Activated T-cell treated with anti-CD3 and anti-CD28 coated beads, Interleukin-2, amount 50 U/mL, for 48 hours (primary cell): ENCODE data around the gene FBXW9.
"Not testable (repeated sequence)": the region's sequence is repeated elsewhere in the genome, so short reads cannot be mapped to it uniquely, and the experiment has no call there.

Source experiments
- DNase-seq, 2 experiments: peaks; one replicate each; pipeline ENCODE4 v3.0.0-alpha.2; 2020

Gene FBXW9

DNA sequence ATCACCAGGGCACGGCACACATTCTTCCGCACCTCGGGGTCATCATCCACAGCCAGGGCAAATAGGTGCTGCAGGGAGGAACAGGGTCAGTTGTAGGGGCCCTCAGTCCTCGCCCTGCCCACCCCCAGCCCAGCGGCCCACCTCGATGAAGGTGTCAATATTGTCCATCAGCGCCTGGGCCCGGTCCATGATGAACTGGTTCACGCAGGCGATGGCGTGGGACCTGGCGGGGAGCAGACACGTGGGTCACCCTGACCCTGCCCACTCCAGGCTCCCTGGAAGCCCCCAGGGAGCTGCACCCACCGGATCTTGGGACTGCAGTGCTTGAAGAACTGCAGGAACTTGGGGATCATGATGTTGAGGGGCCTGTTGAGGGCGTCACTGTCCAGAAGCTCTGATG is 18.7 kb upstream of the FBXW9 start:
- no peak for DNase-seq

DNA sequence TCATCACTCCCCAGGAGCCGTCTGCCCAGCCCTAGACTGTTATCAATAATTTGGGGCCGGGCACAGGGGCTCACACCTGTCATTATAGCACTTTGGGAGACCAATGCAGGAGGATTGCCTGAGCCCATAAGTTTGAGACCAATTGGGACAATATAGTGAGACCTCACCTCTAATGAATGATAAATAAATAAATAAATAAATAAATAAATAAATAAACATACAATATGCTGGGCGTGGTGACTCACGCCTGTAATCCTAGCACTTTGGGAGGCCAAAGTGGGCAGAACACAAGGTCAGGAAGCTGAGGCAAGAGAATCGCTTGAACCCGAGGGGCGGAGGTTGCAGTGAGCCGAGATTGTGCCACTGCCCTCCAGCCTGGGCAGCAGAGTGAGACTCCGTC is 16.9 kb upstream of the FBXW9 start:
- DNase-seq = not testable (repeated sequence)

DNA sequence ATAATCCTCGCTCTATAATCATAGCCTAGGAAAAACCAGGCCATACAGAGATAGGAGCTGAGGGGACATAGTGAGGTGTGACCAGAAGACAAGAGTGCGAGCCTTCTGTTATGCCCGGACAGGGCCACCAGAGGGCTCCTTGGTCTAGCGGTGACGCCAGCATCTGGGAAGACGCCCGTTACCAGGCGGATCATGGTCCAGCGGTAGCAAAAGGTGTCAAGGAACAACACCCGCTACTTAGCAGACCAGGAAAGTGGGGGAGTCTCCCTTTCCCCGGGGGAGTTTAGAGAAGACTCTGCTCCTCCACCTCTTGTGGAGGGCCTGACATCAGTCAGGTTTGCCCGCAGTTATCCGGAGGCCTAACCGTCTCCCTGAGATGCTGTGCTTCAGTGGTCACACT is 15.6 kb upstream of the FBXW9 start:
- DNase-seq = peak in 1 of 2 experiments; percentile 47

DNA sequence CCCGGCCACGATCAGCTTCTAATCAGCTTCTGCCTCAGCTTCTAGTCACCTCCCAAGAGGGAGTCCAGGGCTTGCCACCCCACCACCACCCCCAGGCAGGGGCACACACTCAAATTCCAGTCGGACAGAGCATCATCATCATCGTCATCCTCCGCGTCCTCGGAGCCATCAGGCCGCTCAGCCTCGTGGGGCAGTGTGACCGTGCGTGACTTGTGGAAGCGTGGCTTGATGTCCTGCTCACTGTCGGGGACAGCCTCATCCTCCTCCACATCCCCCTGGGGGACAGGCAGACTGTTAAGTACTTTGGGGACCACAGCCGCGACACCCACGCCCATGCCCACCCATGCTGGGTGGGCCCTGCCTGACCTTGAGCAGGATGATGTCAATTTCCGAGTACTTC is 14.8 kb upstream of the FBXW9 start:
- no peak for DNase-seq

DNA sequence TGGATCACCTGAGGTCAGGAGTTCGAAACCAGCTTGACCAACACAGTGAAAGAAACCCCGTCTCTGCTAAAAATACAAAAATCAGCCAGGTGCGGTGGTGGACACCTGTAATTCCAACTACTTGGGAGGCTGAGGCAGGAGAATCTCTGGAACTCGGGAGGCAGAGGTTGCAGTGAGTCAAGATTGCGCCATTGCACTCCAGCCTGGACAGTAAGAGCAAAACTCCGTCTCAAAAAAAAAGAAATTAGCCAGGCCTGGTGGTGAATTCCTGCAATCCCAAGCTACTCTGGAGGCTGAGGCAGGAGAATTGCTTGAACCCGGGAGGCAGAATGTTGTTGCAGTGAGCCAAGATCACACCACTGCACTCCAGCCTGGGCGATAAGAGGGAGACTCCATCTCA is 12.2 kb upstream of the FBXW9 start:
- DNase-seq = no peak

DNA sequence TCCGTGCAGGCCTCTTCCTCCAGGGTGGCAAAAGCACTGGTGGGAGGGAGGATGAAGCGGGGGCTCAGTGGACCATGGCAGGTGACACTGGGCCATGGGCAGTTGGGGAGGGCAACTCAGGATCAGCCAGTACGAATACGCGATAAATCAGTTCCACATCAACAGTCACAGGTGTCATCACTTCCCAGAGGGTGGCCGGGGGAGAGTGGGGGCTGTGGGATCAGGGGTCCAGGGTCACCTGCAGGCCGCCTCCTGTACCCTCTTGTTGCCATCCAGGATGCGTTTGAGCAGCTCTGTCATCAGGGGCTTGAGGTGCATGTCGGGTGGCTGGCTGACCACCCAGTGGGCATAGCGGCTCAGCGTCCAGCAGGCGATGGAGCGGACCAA is 9.9 kb upstream of the FBXW9 start:
- no peak for DNase-seq

DNA sequence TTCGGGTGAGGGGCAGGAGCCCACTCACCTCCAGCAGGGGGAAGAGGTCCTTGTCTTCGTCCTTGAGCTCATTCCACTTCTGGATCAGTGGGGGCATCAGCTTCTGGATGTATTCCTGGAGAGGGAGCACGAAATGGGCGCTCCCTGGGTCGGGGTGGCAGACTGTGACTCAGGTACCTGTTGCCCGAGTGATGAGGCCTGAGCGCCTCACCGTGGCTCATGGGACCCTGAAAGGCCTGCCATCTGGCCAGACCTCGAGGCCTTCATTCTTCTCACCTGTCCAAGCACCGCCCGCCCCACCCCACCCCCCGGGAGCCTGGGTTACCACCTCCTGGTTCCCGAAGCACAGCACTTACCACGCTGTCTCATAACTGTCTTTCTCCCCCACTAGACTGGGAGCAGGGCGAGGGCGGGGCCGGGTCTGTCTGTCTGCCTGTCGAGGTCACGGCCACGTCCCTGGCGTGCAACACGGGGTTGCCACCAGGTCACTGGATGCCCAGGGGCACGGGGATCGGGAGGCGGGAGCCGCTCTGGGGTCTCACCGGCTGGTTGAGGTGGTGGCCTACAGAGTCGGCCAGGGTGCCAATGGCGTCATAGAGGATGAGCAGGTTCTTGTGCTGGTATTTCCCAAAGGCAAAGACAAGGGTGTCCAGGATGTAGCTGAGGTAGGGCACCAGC is 9.4 kb upstream of the FBXW9 start:
- no peak for DNase-seq

DNA sequence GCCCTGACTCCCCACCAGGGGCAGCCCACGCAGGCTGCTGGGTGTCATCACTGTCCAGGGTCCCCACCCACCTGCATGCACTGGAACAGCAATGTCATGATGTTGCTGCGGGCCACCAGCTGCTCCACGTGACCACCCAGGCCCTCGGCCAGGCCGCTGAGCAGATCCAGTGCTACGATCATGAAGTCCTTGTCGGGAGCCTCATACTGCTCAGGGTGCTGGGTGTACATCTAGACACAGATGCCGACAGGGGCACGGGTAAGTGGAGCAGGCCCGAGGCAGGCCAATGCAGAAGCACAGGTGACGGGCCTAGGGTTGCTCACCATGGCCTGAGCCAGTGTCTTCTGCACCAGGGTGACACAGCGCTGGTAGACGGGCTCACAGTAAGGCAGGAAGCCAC is 8.7 kb upstream of the FBXW9 start:
- DNase-seq = no peak

DNA sequence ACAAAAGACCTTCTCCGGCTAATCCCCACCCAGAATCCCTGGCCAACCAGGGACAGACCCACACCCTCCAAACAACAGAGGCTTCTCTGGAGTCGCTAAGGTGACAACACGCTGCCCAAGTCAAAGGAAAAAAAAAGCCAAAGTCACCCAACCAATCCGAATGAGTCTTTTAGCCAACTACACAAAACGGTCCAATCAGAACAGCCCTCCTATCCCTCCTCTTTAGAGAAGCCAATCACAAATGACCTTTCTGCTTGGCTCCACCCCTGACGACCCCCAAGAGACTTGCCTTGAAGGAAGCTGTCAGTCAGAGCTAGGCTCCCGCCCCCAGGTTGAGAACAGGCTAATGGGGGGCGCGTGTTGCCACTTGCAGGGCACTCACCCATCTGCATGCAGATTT is 6.6 kb upstream of the FBXW9 start:
- DNase-seq = peak; percentile 56 to 59

DNA sequence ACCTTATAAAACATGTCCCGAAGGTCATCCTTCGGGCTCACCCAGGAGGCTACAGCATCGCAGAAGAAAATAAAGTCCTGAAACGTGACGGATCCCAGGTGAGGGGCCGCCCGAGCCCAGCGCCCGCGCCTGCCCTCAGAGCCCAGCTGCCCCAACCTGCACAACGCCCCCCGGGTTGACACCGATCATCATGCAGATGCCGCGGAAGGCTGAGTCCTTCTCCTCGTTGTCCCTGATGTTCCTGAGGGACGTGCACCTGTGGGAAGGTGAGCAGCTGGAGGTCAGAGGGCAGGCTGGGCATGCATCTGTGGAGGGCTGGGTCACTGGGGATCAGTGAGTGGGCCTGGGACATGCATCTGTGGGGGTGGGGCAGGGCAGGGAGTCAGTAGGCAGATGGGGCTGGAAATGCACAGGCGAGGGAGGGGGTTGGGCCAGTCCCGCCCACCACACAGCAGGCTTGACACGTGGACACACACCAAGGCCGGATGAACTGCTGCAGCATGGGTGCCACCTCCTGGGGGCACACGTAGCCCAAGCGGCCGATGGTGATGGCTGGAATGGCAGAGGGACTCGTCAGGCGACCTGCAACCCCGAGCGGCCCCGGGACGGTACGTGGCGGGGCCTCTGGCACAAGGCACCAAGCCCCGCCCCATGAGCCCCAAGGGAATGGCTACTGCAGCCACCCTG is 5.3 kb upstream of the FBXW9 start:
- DNase-seq = no peak

DNA sequence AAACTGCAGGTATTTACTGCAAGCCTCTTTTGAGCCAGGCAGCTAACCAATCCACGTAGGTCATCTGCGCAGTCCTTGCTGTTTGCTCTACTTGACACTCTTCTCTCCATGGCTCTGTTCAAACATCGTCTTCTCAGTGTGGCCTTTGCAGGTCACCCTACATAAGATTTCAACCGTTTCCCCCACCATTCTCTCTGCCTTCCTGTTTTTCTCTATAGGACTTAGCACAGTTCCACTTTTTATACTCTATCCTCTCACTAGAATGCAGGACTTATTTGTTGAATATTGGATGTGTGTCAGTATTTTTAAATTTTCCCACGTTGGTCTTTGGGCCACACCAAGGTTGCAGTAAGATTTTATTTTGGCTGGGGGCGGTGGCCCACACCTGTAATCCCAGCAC is 1.7 kb upstream of the FBXW9 start:
- no peak for DNase-seq

DNA sequence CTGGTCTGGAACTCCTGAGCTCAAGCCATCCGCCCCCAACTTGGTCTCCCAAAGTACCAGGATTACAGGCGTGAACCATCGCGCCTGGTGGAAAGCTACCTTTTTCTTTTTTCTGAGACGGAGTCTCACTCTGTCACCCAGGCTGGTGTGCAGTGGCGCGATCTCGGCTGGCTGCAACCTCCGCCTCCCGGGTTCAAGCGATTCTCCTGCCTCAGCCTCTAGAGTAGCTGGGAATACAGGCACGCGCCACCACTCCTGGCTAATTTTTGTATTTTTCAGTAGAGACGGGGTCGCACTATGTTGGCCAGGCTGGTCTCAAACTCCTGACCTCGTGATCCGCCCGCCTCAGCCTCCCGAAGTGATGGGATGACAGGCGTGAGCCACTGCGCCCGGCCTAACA is 994 bp upstream of the FBXW9 start:
- not testable (repeated sequence) for DNase-seq

DNA sequence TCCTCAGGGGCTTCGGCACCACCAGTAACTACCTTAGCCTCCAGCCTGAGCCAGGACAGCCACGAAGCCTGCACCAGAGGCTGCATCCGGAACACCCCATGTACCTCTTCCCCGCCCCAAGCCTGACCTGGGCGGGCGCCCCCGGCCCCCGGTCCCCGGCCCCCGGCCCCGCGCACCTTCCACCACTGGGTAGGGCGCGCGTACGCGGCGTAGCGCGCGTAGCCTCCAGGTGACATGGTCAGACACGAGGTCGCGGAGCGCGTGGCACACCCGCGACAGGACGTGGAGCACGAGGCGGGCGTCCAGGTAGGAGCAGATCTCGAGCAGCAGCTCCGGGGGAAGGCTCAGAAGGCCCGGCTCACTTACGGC is 450 bp downstream of the FBXW9 start:
- DNase-seq = peak in 1 of 2 experiments; percentile 44

DNA sequence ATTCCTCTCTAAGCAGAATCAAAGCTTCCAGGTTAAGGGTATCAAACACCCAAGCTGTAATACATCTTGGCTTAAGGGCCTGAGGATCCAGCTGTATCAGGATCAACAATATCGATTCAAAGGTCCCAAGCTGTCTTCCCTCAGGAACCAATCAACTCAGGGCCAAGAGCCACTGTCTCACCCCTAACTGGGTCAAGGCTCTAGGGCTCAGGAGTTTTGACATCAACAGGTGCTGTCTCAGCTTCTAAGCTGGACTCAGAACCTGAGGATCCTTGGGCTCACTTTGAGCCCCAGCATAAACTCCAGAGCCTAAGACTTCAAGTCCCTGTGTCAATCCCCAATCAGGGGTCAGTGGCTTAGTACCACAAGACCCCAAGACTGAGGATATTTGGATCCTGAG is 917 bp downstream of the FBXW9 start:
- DNase-seq = no peak

DNA sequence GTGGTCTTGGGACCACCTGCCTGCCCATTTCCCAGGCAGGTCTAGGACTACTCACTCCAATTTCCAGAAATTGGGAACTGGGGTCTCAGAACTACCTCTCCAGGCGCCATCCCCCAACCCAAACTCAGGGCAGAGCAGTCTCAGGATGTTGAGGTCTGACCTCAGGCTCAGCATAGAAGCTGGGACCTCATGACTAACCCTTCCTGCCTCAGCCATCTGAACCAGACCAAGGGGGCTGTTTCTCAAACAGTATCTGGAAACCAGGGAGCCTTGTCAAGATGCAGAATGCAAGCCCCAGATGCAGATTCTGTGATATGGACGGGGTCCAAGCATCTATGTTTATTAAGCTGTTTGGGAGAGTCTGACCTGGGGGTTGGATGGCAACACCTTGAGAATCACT is 1.3 kb downstream of the FBXW9 start:
- no peak for DNase-seq

DNA sequence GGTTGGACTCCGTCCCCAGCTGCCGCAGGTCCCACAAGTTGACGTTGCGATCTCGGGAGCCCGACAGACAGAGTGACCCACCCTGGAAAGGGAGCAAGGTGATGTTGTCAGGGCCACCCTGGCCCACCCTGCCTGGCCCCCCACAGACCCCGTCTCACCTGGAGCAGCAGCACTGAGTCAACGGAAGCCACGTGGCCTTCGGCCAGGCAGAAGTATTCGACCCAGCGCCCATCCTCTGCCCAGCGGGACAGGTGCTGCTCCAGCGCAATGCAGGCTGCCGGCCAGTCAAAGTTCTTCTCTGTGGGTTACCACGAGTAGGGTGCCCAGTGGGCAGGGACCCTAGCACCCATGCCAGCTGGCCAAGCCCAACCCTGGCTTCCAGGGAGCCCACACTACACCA is 1.8 kb downstream of the FBXW9 start:
- DNase-seq = no peak

DNA sequence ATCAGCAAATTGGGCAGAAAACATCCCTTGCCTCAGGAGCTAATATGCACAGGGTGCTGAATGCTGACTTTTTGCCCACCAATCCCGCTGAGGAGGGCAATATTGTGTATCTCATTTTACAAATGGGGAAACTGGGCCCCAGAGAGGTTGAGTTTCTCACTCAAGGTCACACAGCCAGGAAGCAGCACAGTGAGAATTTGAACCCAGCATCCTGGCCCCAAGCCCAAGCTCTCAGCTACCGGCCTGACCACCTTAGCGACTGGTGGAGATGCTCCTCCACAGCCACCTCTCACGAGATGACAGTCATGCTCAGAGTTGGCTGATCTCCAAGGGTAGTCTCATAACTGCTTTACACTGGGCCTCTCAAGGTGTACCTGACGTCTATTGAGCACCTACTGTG is 3.5 kb downstream of the FBXW9 start:
- no peak for DNase-seq

DNA sequence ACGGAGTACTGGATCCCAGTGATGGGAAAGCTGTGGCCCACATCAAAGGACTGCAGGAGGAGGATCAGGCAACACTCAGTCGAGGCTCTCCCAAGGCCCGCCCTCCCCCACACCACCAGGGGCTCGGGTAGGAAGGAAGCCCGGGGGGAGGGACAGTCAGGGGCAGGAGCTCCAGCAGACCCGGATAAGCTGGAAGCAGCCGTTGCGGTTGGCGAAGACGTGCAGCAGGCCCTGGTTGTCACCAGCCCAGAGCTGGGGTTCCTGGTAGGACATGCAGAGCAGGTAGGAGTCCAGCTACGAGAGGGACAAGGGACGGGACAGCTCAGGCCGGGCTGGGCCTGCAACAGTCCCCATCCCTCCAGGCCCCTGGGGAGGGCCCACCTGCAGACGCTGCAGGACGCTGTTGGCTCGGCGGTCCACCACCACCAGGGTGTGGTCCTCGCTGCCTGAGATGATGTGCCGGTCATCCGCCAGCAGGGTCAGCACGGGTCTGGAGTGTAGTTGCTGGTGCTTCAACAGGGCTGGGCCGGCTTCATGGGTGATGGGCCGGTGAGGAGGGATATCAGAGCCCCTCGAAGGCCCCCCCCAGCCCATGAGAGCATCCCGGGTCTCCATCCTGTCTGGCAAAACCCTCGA is 6.7 kb downstream of the FBXW9 start:
- DNase-seq = no peak

DNA sequence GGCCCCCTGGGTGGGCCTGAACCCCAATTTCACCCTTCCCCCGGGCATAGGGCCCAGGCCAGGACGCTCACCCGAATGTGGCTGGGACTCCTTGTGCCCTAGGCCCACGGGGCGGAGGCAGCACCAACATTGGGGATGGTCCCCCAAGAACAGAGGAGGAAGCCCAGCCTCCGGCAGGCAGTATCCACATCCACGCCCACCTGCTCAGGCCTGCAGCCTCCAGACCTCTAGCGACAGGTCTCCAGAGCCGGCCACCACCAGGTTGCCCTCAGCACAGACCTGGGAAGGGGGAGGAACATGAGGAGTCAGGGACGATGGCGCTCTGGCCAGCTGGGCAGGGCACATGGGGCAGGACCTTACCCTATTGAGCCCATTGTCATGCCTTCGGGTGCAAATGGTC is 7.4 kb downstream of the FBXW9 start:
- DNase-seq = no peak

DNA sequence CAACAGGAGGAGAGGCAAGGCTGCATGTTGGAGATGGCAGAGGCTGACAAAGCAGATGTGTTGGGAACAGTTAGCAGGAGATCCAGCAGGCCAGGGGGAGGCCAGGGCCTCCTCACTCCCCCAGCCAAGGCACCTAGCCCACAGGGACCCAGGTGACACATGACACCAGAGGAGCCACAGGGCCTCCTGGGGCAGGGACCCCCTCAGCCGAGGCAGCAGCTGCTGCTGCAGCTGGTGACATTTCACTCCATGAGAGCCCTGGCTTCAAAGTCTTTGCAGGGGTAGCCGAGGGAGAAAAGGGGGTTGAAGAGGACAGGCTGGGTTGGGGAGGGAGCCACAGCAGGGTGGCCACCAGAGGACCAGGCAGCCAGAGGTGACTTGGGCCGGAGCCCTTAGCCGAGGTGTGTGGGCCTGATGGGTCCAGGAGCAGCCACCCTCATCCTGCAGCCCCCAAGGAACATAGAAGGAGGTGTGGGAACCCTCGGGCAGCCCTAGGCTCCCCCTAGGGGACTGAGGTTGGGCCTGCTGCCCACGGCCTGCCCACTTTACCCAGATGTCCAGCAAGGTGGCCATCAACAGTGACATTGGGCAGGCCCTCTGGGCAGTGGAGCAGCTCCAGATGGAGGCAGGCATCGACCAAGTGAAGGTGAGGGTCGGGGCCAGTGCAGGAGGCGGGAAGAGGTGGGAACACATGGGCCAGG is 8.8 kb downstream of the FBXW9 start, which contains the start of gene GNG14:
Gene GNG14, plus strand, starts transcription at position 503 of the 701 bp plus-strand sequence. Its CDS starts 51 bp downstream, at position 554.
- DNase-seq = no peak

DNA sequence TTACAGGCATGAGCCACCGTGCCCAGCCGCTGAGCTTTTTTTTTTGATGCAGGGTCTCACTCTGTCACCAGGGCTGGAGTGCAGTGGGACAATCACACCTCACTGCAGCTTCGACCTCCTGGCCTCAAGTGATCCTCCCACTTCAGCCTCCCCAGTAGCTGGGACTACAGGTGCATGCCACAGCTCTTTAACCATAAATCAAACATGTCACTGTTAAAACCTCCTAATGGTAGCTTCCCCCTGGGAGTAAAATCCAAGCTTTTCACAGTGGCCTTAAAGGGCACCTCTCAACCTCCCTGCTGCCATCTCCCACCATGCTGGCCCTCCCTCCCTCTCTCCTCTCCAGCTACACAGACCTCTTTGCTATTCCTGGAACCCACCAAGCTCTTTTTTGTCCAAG is 10.6 kb downstream of the FBXW9 start:
- DNase-seq = no peak

DNA sequence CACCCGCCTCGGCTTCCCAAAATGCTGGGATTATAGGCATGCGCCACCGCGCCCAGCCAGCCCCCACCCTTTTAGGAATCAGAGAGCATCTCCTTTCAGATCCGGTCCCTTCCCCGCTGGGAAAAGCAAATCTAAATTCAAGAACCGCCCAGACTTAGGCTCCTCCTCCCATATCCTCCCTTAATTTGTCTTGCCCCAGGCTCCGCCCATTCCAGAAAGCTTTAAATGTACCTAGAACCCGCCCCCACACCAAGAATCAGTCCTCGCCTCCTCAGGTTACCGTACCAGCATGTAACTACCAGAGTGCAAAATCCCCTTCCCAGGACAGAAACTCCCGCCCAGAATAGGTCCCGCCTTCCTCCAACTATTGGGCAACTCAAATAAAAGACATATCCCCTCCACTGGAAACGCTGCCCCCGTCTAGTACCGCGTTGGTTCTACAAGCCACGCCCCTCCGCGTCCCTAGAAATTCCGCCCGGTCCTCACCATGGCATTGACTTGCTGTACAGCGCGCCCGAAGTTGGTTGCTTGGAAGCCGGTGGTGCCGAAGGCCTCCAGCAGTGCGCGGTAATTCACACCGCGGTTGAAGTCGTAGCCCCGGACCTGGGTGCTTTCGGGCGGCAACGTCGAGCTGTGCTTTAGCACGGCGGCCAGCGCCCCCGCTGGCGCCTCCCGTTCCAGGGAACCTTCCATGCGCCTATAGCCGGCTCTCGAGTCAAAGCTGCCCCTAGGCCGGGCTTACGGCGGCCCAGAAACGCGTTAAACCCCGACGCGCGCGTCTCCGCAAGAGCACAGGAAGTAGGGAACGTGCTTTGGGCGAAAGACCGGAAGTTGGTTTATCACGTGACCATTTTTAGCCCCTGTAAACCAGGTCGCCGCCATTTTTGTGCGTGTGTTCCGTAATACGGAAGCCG is 15.1 kb downstream of the FBXW9 start, which contains the start of gene DHPS:
Gene DHPS, minus strand, starts transcription at position 807 of the 914 bp plus-strand sequence. Its CDS starts 114 bp downstream, at position 693.
- DNase-seq = peak; percentile 90 to 91
